GM04503 (cell line): ENCODE measurements around the gene AQP1.
A peak's percentile ranks its signal among the peaks of the same experiment; 100 is the strongest.

Experiments used
- DNase-seq: peaks from one replicate; pipeline ENCODE4 v3.0.0-alpha.2; 2012; ENCODE audit warnings: low read depth

Gene AQP1

GRCh38 chr7:30884881-30885280 lies 26.8 kb upstream of the AQP1 start:
- no peak for DNase-seq

GRCh38 chr7:30886608-30887011 lies 25.0 kb upstream of the AQP1 start:
- peak; percentile 42 for DNase-seq

GRCh38 chr7:30887464-30887872 lies 24.2 kb upstream of the AQP1 start:
- DNase-seq, result no peak

- DNase-seq, result peak; percentile 81
Observed at GRCh38 chr7:30888747-30889146, 22.9 kb upstream of the AQP1 start.

- DNase-seq, result no peak
Observed at GRCh38 chr7:30890226-30890625, 21.4 kb upstream of the AQP1 start.

- no peak for DNase-seq
Observed at GRCh38 chr7:30893357-30893756, 18.3 kb upstream of the AQP1 start.

- no peak for DNase-seq
Observed at GRCh38 chr7:30894009-30894408, 17.6 kb upstream of the AQP1 start.

GRCh38 chr7:30894866-30895605 lies 16.6 kb upstream of the AQP1 start:
- DNase-seq, result no peak

GRCh38 chr7:30896036-30896435 lies 15.6 kb upstream of the AQP1 start:
- no peak for DNase-seq

GRCh38 chr7:30896783-30897637 lies 14.6 kb upstream of the AQP1 start:
- no peak for DNase-seq

- no peak for DNase-seq
Observed at GRCh38 chr7:30897770-30898169, 13.9 kb upstream of the AQP1 start.

- DNase-seq, result no peak
Observed at GRCh38 chr7:30898411-30898810, 13.2 kb upstream of the AQP1 start.

GRCh38 chr7:30899066-30899465 lies 12.6 kb upstream of the AQP1 start:
- DNase-seq, result no peak

GRCh38 chr7:30899630-30900029 lies 12.0 kb upstream of the AQP1 start:
- DNase-seq, result no peak

- no peak for DNase-seq
Observed at GRCh38 chr7:30900053-30900452, 11.6 kb upstream of the AQP1 start.

- no peak for DNase-seq
Observed at GRCh38 chr7:30900803-30901362, 10.8 kb upstream of the AQP1 start.

- no peak for DNase-seq
Observed at GRCh38 chr7:30901856-30902255, 9.8 kb upstream of the AQP1 start.

GRCh38 chr7:30902466-30902865 lies 9.2 kb upstream of the AQP1 start:
- DNase-seq, result no peak

GRCh38 chr7:30903146-30903545 lies 8.5 kb upstream of the AQP1 start:
- no peak for DNase-seq

GRCh38 chr7:30904561-30904960 lies 7.1 kb upstream of the AQP1 start:
- DNase-seq, result no peak

GRCh38 chr7:30905078-30906012 lies 6.3 kb upstream of the AQP1 start:
- DNase-seq, result no peak

GRCh38 chr7:30906014-30906413 lies 5.6 kb upstream of the AQP1 start:
- no peak for DNase-seq
